Lower leg skin (tissue), 3 donors: Measurements from ENCODE around the gene MMP12.

ENCODE experiments used
- CTCF ChIP-seq, 3 donors: fragments of 450-650 bp; IDR thresholded peaks; one replicate each; pipeline ENCODE4 v1.5.1; 2016; ENCODE audit warnings: antibody characterized with exemption in 3 of 3, mild to moderate bottlenecking in 3 of 3, moderate library complexity in 2 of 3
- POLR2A ChIP-seq, 2 donors: fragments of 450-650 bp; IDR thresholded peaks; one replicate each; pipeline ENCODE4 v1.6.1; 2016 to 2017; ENCODE audit warnings: antibody characterized with exemption in 2 of 2, mild to moderate bottlenecking in 1 of 2, moderate library complexity in 1 of 2

- TF ChIP-seq CTCF (IDR thresholded peaks at IDR 0.05) (no peak), POLR2A (IDR thresholded peaks at IDR 0.05) (no peak)
Measured at GRCh38 chr11:102879801-102880200, 5.0 kb upstream of the MMP12 start.
